ENCODE measurements around the gene GAL.
"Not testable (repeated sequence)": the region's sequence is repeated elsewhere in the genome, so short reads cannot be mapped to it uniquely, and the experiment has no call there.

GAL gene

GRCh38 chr11:68684385-68685356, at the start of gene GAL:
Gene GAL (plus strand): TSS chr11:68684544. CDS start chr11:68684924, 380 bp downstream.
- no peak for DNase-seq (ENCODE audit: low read depth in 2 of 2)

- not testable (repeated sequence) for DNase-seq (ENCODE audit: low read depth in 2 of 2)
Measured at GRCh38 chr11:68634606-68635005, 49.7 kb upstream of the GAL start.

GRCh38 chr11:68635172-68635571, 49.2 kb upstream of the GAL start:
- DNase-seq (ENCODE audit: low read depth in 2 of 2): not testable (repeated sequence)

- DNase-seq (ENCODE audit: low read depth in 2 of 2): not testable (repeated sequence)
Measured at GRCh38 chr11:68635883-68636282, 48.5 kb upstream of the GAL start.

GRCh38 chr11:68639322-68639721, 45.0 kb upstream of the GAL start:
- DNase-seq (ENCODE audit: low read depth in 2 of 2): not testable (repeated sequence)

GRCh38 chr11:68641880-68642279, 42.5 kb upstream of the GAL start:
- DNase-seq (ENCODE audit: low read depth in 2 of 2): no peak

- no peak for DNase-seq (ENCODE audit: low read depth in 2 of 2)
Measured at GRCh38 chr11:68643585-68643984, 40.8 kb upstream of the GAL start.

- no peak for DNase-seq (ENCODE audit: low read depth in 2 of 2)
Measured at GRCh38 chr11:68646832-68647231, 37.5 kb upstream of the GAL start.

GRCh38 chr11:68649851-68650555, 34.3 kb upstream of the GAL start:
- DNase-seq (ENCODE audit: low read depth in 2 of 2): no peak

- no peak for DNase-seq (ENCODE audit: low read depth in 2 of 2)
Measured at GRCh38 chr11:68650801-68651200, 33.5 kb upstream of the GAL start.

GRCh38 chr11:68651208-68651984, 32.9 kb upstream of the GAL start:
- DNase-seq (ENCODE audit: low read depth in 2 of 2): no peak

GRCh38 chr11:68651985-68652682, 32.2 kb upstream of the GAL start:
- DNase-seq (ENCODE audit: low read depth in 2 of 2): no peak

GRCh38 chr11:68652683-68653156, 31.6 kb upstream of the GAL start:
- DNase-seq (ENCODE audit: low read depth in 2 of 2): no peak

- no peak for DNase-seq (ENCODE audit: low read depth in 2 of 2)
Measured at GRCh38 chr11:68653486-68654430, 30.6 kb upstream of the GAL start.

GRCh38 chr11:68654978-68655377, 29.4 kb upstream of the GAL start:
- no peak for DNase-seq (ENCODE audit: low read depth in 2 of 2)

GRCh38 chr11:68655406-68655805, 28.9 kb upstream of the GAL start:
- no peak for DNase-seq (ENCODE audit: low read depth in 2 of 2)

- no peak for DNase-seq (ENCODE audit: low read depth in 2 of 2)
Measured at GRCh38 chr11:68655806-68656205, 28.5 kb upstream of the GAL start.

- no peak for DNase-seq (ENCODE audit: low read depth in 2 of 2)
Measured at GRCh38 chr11:68657021-68657780, 27.1 kb upstream of the GAL start.

GRCh38 chr11:68658097-68658496, 26.2 kb upstream of the GAL start:
- no peak for DNase-seq (ENCODE audit: low read depth in 2 of 2)
